SU-DHL-6 (cell line): ENCODE results near the gene ALPI.

Experiments
- H2AFZ ChIP-seq: fragments of 200-600 bp; sonication (generic); 2 replicates; pipeline ENCODE4 v1.6.1; 2014; ENCODE audit warnings: low read depth, mild to moderate bottlenecking, moderate library complexity, mixed read lengths, antibody characterized with exemption, low read length; ENCODE audit not compliant: severe bottlenecking
- H3F3A ChIP-seq: fragments of 200-600 bp; shearing (Covaris generic); 2 replicates; pipeline ENCODE4 v1.6.0; 2016; ENCODE audit warnings: antibody characterized with exemption, mild to moderate bottlenecking; ENCODE audit not compliant: insufficient read depth
- H3K27ac ChIP-seq: fragments of 200-600 bp; sonication (generic); 2 replicates; pipeline ENCODE4 v1.5.1; 2016; ENCODE audit warnings: low read depth, mild to moderate bottlenecking, low read length, moderate library complexity, mixed read lengths
- H3K27me3 ChIP-seq: fragments of 200-600 bp; sonication (generic), shearing (Covaris generic); 2 replicates; pipeline ENCODE4 v1.6.0; 2014; ENCODE audit warnings: mild to moderate bottlenecking, low read length
- H3K36me3 ChIP-seq: fragments of 200-600 bp; sonication (generic); 2 replicates; pipeline ENCODE4 v1.6.1; 2014; ENCODE audit warnings: mild to moderate bottlenecking, low read length, mixed read lengths
- H3K4me2 ChIP-seq: fragments of 300-600, 200-600 bp; shearing (Covaris generic), sonication (generic); 2 replicates; pipeline ENCODE4 v1.6.0; 2014; ENCODE audit warnings: low read length, low read depth, mild to moderate bottlenecking; ENCODE audit not compliant: poor library complexity, severe bottlenecking
- H3K4me3 ChIP-seq: fragments of 200-600 bp; sonication (generic); 2 replicates; pipeline ENCODE4 v1.5.1; 2014; ENCODE audit warnings: antibody characterized with exemption, low read length, mild to moderate bottlenecking, mixed read lengths; ENCODE audit not compliant: insufficient read depth, poor library complexity, severe bottlenecking
- H3K79me2 ChIP-seq: fragments of 200-600 bp; sonication (generic); 2 replicates; pipeline ENCODE4 v1.6.1; 2014; ENCODE audit warnings: mild to moderate bottlenecking, low read length, moderate library complexity; ENCODE audit not compliant: insufficient read depth
- H3K9ac ChIP-seq: fragments of 200-600 bp; sonication (generic); 2 replicates; pipeline ENCODE4 v1.7.0; 2014; ENCODE audit warnings: mild to moderate bottlenecking, low read length
- H3K9me2 ChIP-seq: fragments of 200-600 bp; sonication (generic); replicated peaks from 2 replicates; pipeline ENCODE4 v1.6.1; 2014; ENCODE audit warnings: low read length; ENCODE audit not compliant: insufficient read depth
- H3K9me3 ChIP-seq: fragments of 200-600 bp; sonication (generic); 2 replicates; pipeline ENCODE4 v1.6.1; 2014; ENCODE audit warnings: low read length, mixed read lengths; ENCODE audit not compliant: insufficient read depth
- H4K20me1 ChIP-seq: fragments of 200-600 bp; sonication (generic); 2 replicates; pipeline ENCODE4 v1.6.1; 2014; ENCODE audit warnings: low read depth, mild to moderate bottlenecking, antibody characterized with exemption, low read length, moderate library complexity, mixed read lengths
- CTCF ChIP-seq: fragments of 200-600 bp; sonication (generic); IDR thresholded peaks from one replicate; pipeline ENCODE4 v1.5.1; 2017; ENCODE audit warnings: antibody characterized with exemption, mild to moderate bottlenecking, low read length, moderate library complexity; ENCODE audit not compliant: insufficient read depth, poor library complexity, severe bottlenecking
- EZH2phosphoT487 ChIP-seq: fragments of 200-600 bp; sonication (generic), shearing (Covaris generic); conservative IDR thresholded peaks from 2 replicates; pipeline ENCODE4 v1.6.1; 2018; ENCODE audit warnings: mild to moderate bottlenecking, antibody characterized with exemption, low read length, moderate library complexity, mixed read lengths

Gene ALPI

GRCh38 chr2:232492963-232493700, 37.2 kb downstream of the ALPI start:
- Histone ChIP-seq H3K9ac (no peak overlapping the region), H3K9me3 (no peaks in the 10 kb centered on the region), H3K36me3 (no peaks in the 10 kb centered on the region), H3K79me2 (no peaks in the 10 kb centered on the region), H3K27ac (no peak overlapping the region), H3F3A (no peaks in the 10 kb centered on the region), H3K27me3 (no peaks in the 10 kb centered on the region), H3K4me2 (no peak overlapping the region), H3K9me2 (no peaks in the 10 kb centered on the region), H3K4me3 (no peak overlapping the region), H4K20me1 (no peaks in the 10 kb centered on the region), H2AFZ (no peak overlapping the region)
- TF ChIP-seq EZH2phosphoT487: no peak
- TF ChIP-seq CTCF: no peak

- TF ChIP-seq EZH2phosphoT487 (no peak), CTCF (no peak)
- Histone ChIP-seq H3K36me3 (no peaks in the 10 kb centered on the region), H3K9ac (no peak overlapping the region), H3K27ac (no peak overlapping the region), H3F3A (no peaks in the 10 kb centered on the region), H3K4me3 (no peak overlapping the region), H3K9me3 (no peaks in the 10 kb centered on the region), H3K4me2 (no peak overlapping the region), H2AFZ (no peak overlapping the region), H3K9me2 (no peaks in the 10 kb centered on the region), H3K27me3 (no peaks in the 10 kb centered on the region), H3K79me2 (no peaks in the 10 kb centered on the region), H4K20me1 (no peaks in the 10 kb centered on the region)
Observed at GRCh38 chr2:232493701-232494474, 37.9 kb downstream of the ALPI start.

GRCh38 chr2:232494542-232494941, 38.6 kb downstream of the ALPI start:
- Histone ChIP-seq H3K79me2 (no peaks in the 10 kb centered on the region), H3K4me3 (no peak overlapping the region), H2AFZ (no peak overlapping the region), H3K9ac (no peak overlapping the region), H4K20me1 (no peaks in the 10 kb centered on the region), H3K36me3 (no peaks in the 10 kb centered on the region), H3K9me2 (no peaks in the 10 kb centered on the region), H3F3A (no peaks in the 10 kb centered on the region), H3K9me3 (no peaks in the 10 kb centered on the region), H3K27ac (no peak overlapping the region), H3K4me2 (no peak overlapping the region), H3K27me3 (no peaks in the 10 kb centered on the region)
- TF ChIP-seq EZH2phosphoT487 (no peak), CTCF (no peak)
